ENCODE measurements around the gene FBXL16.

DNA sequence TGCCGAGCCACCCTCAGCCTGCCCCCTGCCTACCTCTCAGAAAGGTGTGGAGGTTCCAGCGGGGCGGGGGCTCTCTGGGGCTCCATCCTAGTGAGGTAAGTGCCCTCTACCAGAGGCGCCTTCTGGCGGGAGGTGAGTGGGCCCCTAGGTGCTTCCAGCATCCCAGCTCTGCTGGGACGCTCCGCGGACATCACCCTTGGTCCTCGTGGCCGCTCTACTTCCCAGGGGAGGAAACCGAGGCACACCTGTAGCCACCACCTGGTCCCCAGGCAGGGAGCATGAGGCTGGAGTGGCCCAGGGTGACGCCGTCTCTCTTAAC is 62.6 kb downstream of the FBXL16 start:
- TF ChIP-seq, protein P1, sequence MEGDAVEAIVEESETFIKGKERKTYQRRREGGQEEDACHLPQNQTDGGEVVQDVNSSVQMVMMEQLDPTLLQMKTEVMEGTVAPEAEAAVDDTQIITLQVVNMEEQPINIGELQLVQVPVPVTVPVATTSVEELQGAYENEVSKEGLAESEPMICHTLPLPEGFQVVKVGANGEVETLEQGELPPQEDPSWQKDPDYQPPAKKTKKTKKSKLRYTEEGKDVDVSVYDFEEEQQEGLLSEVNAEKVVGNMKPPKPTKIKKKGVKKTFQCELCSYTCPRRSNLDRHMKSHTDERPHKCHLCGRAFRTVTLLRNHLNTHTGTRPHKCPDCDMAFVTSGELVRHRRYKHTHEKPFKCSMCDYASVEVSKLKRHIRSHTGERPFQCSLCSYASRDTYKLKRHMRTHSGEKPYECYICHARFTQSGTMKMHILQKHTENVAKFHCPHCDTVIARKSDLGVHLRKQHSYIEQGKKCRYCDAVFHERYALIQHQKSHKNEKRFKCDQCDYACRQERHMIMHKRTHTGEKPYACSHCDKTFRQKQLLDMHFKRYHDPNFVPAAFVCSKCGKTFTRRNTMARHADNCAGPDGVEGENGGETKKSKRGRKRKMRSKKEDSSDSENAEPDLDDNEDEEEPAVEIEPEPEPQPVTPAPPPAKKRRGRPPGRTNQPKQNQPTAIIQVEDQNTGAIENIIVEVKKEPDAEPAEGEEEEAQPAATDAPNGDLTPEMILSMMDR (optimal IDR thresholded peaks at IDR 0.05 in 1 of 3, IDR thresholded peaks at IDR 0.05 in 1 of 3, conservative IDR thresholded peaks at IDR 0.05 in 1 of 3; ENCODE audit: extremely low read depth in 1 of 3, insufficient read depth in 2 of 3, low read length in 3 of 3): no peak
- TF ChIP-seq EZH2 (IDR thresholded peaks at IDR 0.05; ENCODE audit: low read length): no peak

All from keratinocyte (primary cell).